Astrocyte (in vitro differentiated cells and primary cell): ENCODE measurements around the gene PKD1. TPM values are rescaled to one million over a fixed set of nuclear protein-coding genes. Genes with fewer than 3 reads are reported as not detected.
"Not testable (repeated sequence)": the region's sequence is repeated elsewhere in the genome, so short reads cannot be mapped to it uniquely, and the experiment has no call there.

Experiments
- DNase-seq: peaks from one replicate; pipeline ENCODE4 v3.0.0-alpha.2; 2010; ENCODE audit warnings: low read depth
- FAIRE-seq: peaks from 2 replicates; lab custom pipeline; 2011; peaks lifted over from hg19 to GRCh38; lab: Jason Lieb, UNC
- H2AFZ ChIP-seq: 2 replicates; pipeline ENCODE4 v1.6.0; 2012; ENCODE audit warnings: low read depth, low read length, inconsistent platforms
- H3K27ac ChIP-seq: 2 replicates; pipeline ENCODE4 v1.5.1; 2011; ENCODE audit warnings: low read depth, low read length, inconsistent platforms
- H3K27me3 ChIP-seq: 2 replicates; pipeline ENCODE4 v1.6.0; 2011; ENCODE audit warnings: low read length, inconsistent platforms; ENCODE audit not compliant: insufficient read depth
- H3K36me3 ChIP-seq: 2 replicates; pipeline ENCODE4 v1.5.1; 2011; ENCODE audit warnings: low read length, inconsistent platforms; ENCODE audit not compliant: insufficient read depth
- H3K4me1 ChIP-seq: 2 replicates; pipeline ENCODE4 v1.5.1; 2011; ENCODE audit warnings: low read length, inconsistent platforms; ENCODE audit not compliant: insufficient read depth
- H3K4me2 ChIP-seq: 2 replicates; pipeline ENCODE4 v1.6.0; 2012; ENCODE audit warnings: low read length, inconsistent platforms
- H3K4me3 ChIP-seq: 2 replicates; pipeline ENCODE4 v1.5.1; 2011; ENCODE audit warnings: low read depth, mild to moderate bottlenecking, low read length, inconsistent platforms; ENCODE audit not compliant: insufficient read depth
- H3K79me2 ChIP-seq: 2 replicates; pipeline ENCODE4 v1.6.0; 2012; ENCODE audit warnings: mild to moderate bottlenecking, low read length, inconsistent platforms; ENCODE audit not compliant: insufficient read depth
- H3K9ac ChIP-seq: 2 replicates; pipeline ENCODE4 v1.6.0; 2012; ENCODE audit warnings: mild to moderate bottlenecking, low read length, inconsistent platforms
- H3K9me3 ChIP-seq: 2 replicates; pipeline ENCODE4 v1.5.1; 2012; ENCODE audit warnings: low read depth, mild to moderate bottlenecking, low read length, inconsistent platforms; ENCODE audit not compliant: insufficient read depth
- H4K20me1 ChIP-seq: 2 replicates; pipeline ENCODE4 v1.6.0; 2012; ENCODE audit warnings: low read length, inconsistent platforms; ENCODE audit not compliant: insufficient read depth
- H3K27ac Mint-ChIP-seq: one replicate; pipeline ENCODE4 v1.8.0; 2021; ENCODE audit warnings: mild to moderate bottlenecking, mixed read lengths; ENCODE audit not compliant: unreplicated experiment
- H3K27me3 Mint-ChIP-seq: one replicate; pipeline ENCODE4 v1.8.0; 2021; ENCODE audit warnings: low read depth, mixed read lengths; ENCODE audit not compliant: unreplicated experiment
- H3K36me3 Mint-ChIP-seq: one replicate; pipeline ENCODE4 v1.8.0; 2021; ENCODE audit warnings: low read depth, mixed read lengths; ENCODE audit not compliant: unreplicated experiment
- H3K4me1 Mint-ChIP-seq: one replicate; pipeline ENCODE4 v1.8.0; 2021; ENCODE audit warnings: low read depth, mixed read lengths; ENCODE audit not compliant: unreplicated experiment
- H3K4me3 Mint-ChIP-seq: one replicate; pipeline ENCODE4 v1.8.0; 2021; ENCODE audit warnings: mild to moderate bottlenecking, moderate library complexity, mixed read lengths; ENCODE audit not compliant: unreplicated experiment
- H3K9me3 Mint-ChIP-seq: one replicate; pipeline ENCODE4 v1.8.0; 2021; ENCODE audit warnings: mild to moderate bottlenecking, mixed read lengths; ENCODE audit not compliant: unreplicated experiment
- EZH2 ChIP-seq: IDR thresholded peaks from 2 replicates; pipeline ENCODE4 v1.6.1; 2012; ENCODE audit warnings: mild to moderate bottlenecking, low read length, inconsistent platforms; ENCODE audit not compliant: insufficient read depth
- total RNA-seq: library from RNA; stranded (reverse); gene quantifications from 2 replicates; pipeline ENCODE4 v1.2.1, GENCODE V29; 2021
- TF ChIP-seq, protein P1 (sequence below): IDR thresholded peaks from 2 replicates; pipeline ENCODE4 v1.5.1; 2011; ENCODE audit warnings: low read depth, mild to moderate bottlenecking, inconsistent platforms, low read length, moderate library complexity; ENCODE audit not compliant: insufficient read depth

The PKD1 gene
- total RNA-seq, 1 donor from 2014 or later: 112 TPM

DNA sequence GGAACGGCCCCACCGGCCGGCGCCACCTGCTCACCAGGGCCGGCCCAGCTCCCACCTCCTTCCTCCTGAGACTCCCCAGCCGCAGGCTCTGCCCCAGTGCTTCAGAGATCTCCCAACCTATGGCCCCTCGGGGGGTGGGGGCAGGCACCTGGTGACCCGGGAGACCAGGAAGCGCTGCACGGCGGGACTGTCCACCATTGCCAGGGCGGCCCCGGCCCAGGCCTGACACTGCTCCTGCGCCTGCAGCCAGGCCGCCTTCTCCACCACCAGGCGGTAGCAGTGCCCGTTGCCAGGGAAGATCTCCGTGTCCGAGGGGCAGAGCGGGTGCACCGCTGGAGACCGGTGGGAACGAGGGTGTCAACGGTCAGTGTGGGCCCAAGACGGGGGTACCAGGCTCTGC lies 18.4 kb downstream of the PKD1 start:
- H3K9me3 ChIP-seq, H3K9ac ChIP-seq, H3K4me1 ChIP-seq, H3K9me3 Mint-ChIP-seq, H3K36me3 ChIP-seq, H3K27ac Mint-ChIP-seq, H3K27me3 Mint-ChIP-seq, H3K27me3 ChIP-seq, H3K27ac ChIP-seq, H3K36me3 Mint-ChIP-seq, FAIRE-seq, DNase-seq, H3K4me1 Mint-ChIP-seq, H3K4me2 ChIP-seq, H3K4me3 ChIP-seq, H2AFZ ChIP-seq, H3K4me3 Mint-ChIP-seq: not testable (repeated sequence)
- peaks cover 38% of the 10 kb centered on the region for H3K79me2 ChIP-seq
- H4K20me1 ChIP-seq: peaks cover 16% of the 10 kb centered on the region

GRCh38 chr16:2116428-2116827 lies 19.3 kb downstream of the PKD1 start:
- not testable (repeated sequence) for H3K4me1 Mint-ChIP-seq

GRCh38 chr16:2115591-2115973 lies 20.1 kb downstream of the PKD1 start:
- TF ChIP-seq, protein P1, sequence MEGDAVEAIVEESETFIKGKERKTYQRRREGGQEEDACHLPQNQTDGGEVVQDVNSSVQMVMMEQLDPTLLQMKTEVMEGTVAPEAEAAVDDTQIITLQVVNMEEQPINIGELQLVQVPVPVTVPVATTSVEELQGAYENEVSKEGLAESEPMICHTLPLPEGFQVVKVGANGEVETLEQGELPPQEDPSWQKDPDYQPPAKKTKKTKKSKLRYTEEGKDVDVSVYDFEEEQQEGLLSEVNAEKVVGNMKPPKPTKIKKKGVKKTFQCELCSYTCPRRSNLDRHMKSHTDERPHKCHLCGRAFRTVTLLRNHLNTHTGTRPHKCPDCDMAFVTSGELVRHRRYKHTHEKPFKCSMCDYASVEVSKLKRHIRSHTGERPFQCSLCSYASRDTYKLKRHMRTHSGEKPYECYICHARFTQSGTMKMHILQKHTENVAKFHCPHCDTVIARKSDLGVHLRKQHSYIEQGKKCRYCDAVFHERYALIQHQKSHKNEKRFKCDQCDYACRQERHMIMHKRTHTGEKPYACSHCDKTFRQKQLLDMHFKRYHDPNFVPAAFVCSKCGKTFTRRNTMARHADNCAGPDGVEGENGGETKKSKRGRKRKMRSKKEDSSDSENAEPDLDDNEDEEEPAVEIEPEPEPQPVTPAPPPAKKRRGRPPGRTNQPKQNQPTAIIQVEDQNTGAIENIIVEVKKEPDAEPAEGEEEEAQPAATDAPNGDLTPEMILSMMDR: no peak
- TF ChIP-seq EZH2: no peak
- no peaks in the 10 kb centered on the region for H3K36me3 Mint-ChIP-seq
- H3K4me2 ChIP-seq: no peak overlapping the region
- no peak overlapping the region for H3K27ac ChIP-seq
- no peaks in the 10 kb centered on the region for H3K4me1 Mint-ChIP-seq
- no peaks in the 10 kb centered on the region for H3K36me3 ChIP-seq
- no peaks in the 10 kb centered on the region for H3K27me3 ChIP-seq
- H3K27me3 Mint-ChIP-seq: no peaks in the 10 kb centered on the region
- H3K9me3 ChIP-seq: no peaks in the 10 kb centered on the region
- H4K20me1 ChIP-seq: peaks cover 4% of the 10 kb centered on the region
- peaks cover 22% of the 10 kb centered on the region for H3K79me2 ChIP-seq
- H3K27ac Mint-ChIP-seq: no peak overlapping the region
- no peak overlapping the region for H3K9ac ChIP-seq
- no peak overlapping the region for H2AFZ ChIP-seq
- no peak overlapping the region for H3K4me3 Mint-ChIP-seq
- no peaks in the 10 kb centered on the region for H3K9me3 Mint-ChIP-seq
- H3K4me1 ChIP-seq: no peaks in the 10 kb centered on the region
- FAIRE-seq (no peak), DNase-seq (no peak)
- no peak overlapping the region for H3K4me3 ChIP-seq

More at GRCh38 chr16:2116428-2116827, 19.3 kb downstream of the PKD1 start:
- H3K9me3 ChIP-seq, H3K36me3 Mint-ChIP-seq, FAIRE-seq, H4K20me1 ChIP-seq, H3K27ac Mint-ChIP-seq, H3K27me3 Mint-ChIP-seq, H3K9me3 Mint-ChIP-seq, DNase-seq, H3K4me2 ChIP-seq, H3K4me3 ChIP-seq, H3K27me3 ChIP-seq, H3K9ac ChIP-seq, H3K4me1 ChIP-seq, H3K36me3 ChIP-seq, H3K4me3 Mint-ChIP-seq, H3K27ac ChIP-seq, H2AFZ ChIP-seq: not testable (repeated sequence)
- H3K79me2 ChIP-seq: peaks cover 30% of the 10 kb centered on the region

DNA sequence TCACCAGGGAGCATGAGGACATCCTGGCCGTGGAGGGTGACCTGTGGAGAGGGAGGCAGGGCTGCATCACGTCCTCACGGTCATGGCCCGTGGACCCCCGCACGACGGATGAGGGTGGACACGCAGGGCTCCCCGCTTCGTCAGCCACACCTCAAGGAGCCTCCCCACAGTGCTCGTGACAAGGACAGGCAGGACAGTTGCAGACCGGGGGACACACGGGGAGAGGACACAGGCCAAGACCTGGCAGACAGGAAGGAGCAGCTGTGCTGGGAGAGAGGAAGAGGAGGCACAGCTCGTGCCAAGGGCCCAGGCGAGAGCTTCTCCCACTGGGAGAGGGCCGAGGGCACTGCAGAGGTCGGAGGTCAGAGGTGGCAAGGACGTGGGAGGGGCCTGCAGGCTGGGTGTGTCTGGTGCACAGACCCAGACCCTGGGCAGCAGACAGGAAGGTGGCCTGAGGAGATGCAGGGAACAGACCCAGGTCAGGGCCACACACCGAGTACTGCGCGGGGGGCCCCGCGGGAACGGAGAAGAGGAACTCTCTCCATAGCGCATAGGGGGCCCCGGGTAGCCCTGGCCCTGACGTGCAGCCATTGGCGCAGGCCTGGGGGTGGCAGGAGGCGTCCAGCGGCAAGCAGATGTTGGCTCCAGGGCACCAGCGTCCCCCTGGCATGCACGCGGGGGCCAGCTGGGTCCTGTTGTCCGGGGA lies 20.7 kb downstream of the PKD1 start:
- H3K36me3 Mint-ChIP-seq, H3K9me3 Mint-ChIP-seq, H3K27ac ChIP-seq, H3K4me2 ChIP-seq, FAIRE-seq, H3K27ac Mint-ChIP-seq, H3K27me3 Mint-ChIP-seq, H3K4me1 ChIP-seq, H3K27me3 ChIP-seq, H3K4me3 ChIP-seq, H3K9ac ChIP-seq, H4K20me1 ChIP-seq, H3K36me3 ChIP-seq, DNase-seq, H3K9me3 ChIP-seq, H3K4me1 Mint-ChIP-seq, H2AFZ ChIP-seq, H3K4me3 Mint-ChIP-seq: not testable (repeated sequence)
- peaks cover 17% of the 10 kb centered on the region for H3K79me2 ChIP-seq

DNA sequence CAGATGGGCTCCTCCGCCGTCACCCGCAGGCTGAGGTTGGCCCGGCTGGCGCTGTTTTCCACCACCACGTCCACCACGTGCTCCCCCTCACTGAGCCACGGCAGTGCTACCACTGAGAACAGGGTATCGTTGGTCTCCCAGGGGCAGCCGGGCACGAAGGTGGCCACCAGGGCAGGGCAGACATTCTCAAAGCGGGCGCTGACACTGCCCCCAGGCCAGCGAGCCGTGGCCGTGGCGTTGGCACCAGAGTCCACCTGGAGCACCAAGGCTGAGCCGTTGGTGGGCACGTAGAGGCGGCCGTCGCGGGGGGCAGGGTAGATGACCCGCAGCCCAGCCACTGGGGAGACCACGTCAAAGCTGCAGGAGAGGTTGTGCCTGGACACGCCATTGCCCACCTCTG lies 21.5 kb downstream of the PKD1 start:
- not testable (repeated sequence) for H3K36me3 ChIP-seq, H3K36me3 Mint-ChIP-seq, H3K27me3 ChIP-seq, DNase-seq, H4K20me1 ChIP-seq, H3K4me2 ChIP-seq, H3K4me1 Mint-ChIP-seq, H3K27ac ChIP-seq, FAIRE-seq, H3K9ac ChIP-seq, H3K4me3 ChIP-seq, H3K27ac Mint-ChIP-seq, H3K9me3 ChIP-seq, H3K4me3 Mint-ChIP-seq, H3K9me3 Mint-ChIP-seq, H3K27me3 Mint-ChIP-seq, H3K4me1 ChIP-seq, H2AFZ ChIP-seq
- H3K79me2 ChIP-seq: peaks cover 13% of the 10 kb centered on the region
